ENCODE results near the gene SYNE1. TPM values are rescaled to one million over a fixed set of nuclear protein-coding genes. Genes with fewer than 3 reads are reported as not detected.

The SYNE1 gene
- polyA plus RNA-seq, 2 of the 4 experiments (the other 2 are of a cell fraction) = 10.5 to 28.5 TPM

DNA sequence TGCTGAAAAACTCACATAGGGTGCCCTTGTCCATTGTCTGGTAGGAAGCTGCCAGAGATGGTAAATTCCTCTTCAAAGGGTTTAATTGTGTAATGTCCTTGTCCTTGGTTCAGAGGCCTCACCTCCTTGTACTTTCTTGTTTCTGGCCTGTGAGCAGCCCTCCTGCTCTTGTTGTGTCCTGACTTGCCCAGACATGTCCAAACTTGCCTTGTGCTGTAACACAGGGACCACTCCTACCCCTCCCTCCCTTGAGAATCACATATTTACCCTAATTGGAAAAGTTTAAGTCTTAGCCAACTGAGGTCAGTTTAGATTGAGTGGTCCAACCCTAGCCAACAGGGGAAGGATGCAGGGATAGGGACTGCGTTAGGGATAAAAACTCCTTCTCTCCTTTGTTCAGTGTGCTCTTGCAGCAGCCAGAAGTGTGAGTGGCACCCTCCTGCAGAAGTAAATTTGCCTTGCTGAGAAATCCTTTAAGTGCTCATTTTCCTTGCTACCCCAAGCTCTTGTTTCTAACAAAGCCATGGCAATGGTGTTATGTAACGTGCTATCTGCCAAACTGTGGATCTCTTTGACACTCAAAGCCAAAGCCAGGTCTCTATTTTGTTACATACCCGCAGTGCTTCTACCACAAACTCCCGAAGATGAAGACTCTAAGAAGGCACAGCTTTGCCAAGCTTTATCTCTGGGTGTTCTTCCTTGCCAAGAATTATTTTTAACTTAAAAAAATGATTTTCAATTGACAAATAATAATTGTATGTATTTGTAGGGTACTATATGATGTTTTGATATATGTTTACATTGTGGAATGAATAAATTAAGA lies 415.1 kb downstream of the SYNE1 start (continued):
- TF ChIP-seq, protein P1, sequence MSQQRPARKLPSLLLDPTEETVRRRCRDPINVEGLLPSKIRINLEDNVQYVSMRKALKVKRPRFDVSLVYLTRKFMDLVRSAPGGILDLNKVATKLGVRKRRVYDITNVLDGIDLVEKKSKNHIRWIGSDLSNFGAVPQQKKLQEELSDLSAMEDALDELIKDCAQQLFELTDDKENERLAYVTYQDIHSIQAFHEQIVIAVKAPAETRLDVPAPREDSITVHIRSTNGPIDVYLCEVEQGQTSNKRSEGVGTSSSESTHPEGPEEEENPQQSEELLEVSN (IDR thresholded peaks at IDR 0.05; ENCODE audit: borderline replicate concordance, low read depth) = no peak

DNA sequence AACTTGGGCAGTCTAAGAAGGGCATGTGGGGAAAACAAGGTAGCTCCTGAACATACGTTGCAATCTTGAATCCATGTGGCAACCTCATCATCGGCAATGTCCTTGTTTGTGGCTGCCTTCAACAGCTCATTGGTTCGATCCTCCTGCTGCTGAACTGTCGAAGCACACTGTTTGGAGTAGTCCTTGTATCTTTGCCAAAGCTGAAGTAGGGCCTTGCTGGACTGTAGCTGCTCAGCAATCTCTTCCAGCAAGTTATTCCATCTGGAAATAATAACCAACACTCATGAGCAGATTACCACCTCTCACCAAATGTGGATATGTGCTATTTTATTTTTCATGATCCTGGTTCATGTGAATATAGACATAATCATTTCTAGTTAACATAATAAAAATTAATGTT lies 416.4 kb downstream of the SYNE1 start:
- ChIA-PET POLR2A (no interaction called here), CTCF (interaction anchor here (0.8 kb wide), 1 partner anchor 47 kb away, joined by 3 read pairs; no protein-coding TSS in a partner anchor)
- Histone ChIP-seq H3K4me1 (no peaks in the 10 kb centered on the region), H3K9me3 (peaks cover 16% of the 10 kb centered on the region; the same call in 2 of the 3 replicates), H3K4me3 (no peak overlapping the region), H3K27ac (no peak overlapping the region), H3K4me2 (no peak overlapping the region)
- DNase-seq (ENCODE audit: low read depth in 1 of 2, low spot score in 1 of 2) (no peak), FAIRE-seq (no peak), ATAC-seq (no peak)
- WGBS (ENCODE audit: missing lambda C conversion rate) = 94% methylated on average over 4 of the region's 4 CpGs
- TF ChIP-seq RNF2 (IDR thresholded peaks at IDR 0.05; ENCODE audit: borderline replicate concordance, low read depth) (no peak), NPAS2 (CRISPR knock-in tag; IDR thresholded peaks at IDR 0.05; ENCODE audit: borderline replicate concordance) (no peak), FOSB (CRISPR knock-in tag; IDR thresholded peaks at IDR 0.05) (no peak), HEYL (CRISPR knock-in tag; IDR thresholded peaks at IDR 0.05) (no peak), CHD4 (IDR thresholded peaks at IDR 0.05; ENCODE audit: borderline replicate concordance) (no peak), ZNF302 (CRISPR knock-in tag; IDR thresholded peaks at IDR 0.05) (no peak), EHMT2 (IDR thresholded peaks at IDR 0.05; ENCODE audit: low read depth) (no peak), JUNB (IDR thresholded peaks at IDR 0.05) (no peak)
- TF ChIP-seq, protein P2, sequence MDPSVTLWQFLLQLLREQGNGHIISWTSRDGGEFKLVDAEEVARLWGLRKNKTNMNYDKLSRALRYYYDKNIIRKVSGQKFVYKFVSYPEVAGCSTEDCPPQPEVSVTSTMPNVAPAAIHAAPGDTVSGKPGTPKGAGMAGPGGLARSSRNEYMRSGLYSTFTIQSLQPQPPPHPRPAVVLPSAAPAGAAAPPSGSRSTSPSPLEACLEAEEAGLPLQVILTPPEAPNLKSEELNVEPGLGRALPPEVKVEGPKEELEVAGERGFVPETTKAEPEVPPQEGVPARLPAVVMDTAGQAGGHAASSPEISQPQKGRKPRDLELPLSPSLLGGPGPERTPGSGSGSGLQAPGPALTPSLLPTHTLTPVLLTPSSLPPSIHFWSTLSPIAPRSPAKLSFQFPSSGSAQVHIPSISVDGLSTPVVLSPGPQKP (IDR thresholded peaks at IDR 0.05; ENCODE audit: low read depth, low read length) = no peak
- TF ChIP-seq, protein P3, sequence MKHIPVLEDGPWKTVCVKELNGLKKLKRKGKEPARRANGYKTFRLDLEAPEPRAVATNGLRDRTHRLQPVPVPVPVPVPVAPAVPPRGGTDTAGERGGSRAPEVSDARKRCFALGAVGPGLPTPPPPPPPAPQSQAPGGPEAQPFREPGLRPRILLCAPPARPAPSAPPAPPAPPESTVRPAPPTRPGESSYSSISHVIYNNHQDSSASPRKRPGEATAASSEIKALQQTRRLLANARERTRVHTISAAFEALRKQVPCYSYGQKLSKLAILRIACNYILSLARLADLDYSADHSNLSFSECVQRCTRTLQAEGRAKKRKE (CRISPR knock-in tag; IDR thresholded peaks at IDR 0.05; ENCODE audit: low read depth) = no peak
- TF ChIP-seq, protein P4, sequence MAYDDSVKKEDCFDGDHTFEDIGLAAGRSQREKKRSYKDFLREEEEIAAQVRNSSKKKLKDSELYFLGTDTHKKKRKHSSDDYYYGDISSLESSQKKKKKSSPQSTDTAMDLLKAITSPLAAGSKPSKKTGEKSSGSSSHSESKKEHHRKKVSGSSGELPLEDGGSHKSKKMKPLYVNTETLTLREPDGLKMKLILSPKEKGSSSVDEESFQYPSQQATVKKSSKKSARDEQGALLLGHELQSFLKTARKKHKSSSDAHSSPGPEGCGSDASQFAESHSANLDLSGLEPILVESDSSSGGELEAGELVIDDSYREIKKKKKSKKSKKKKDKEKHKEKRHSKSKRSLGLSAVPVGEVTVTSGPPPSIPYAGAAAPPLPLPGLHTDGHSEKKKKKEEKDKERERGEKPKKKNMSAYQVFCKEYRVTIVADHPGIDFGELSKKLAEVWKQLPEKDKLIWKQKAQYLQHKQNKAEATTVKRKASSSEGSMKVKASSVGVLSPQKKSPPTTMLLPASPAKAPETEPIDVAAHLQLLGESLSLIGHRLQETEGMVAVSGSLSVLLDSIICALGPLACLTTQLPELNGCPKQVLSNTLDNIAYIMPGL (CRISPR knock-in tag; IDR thresholded peaks at IDR 0.05; ENCODE audit: borderline replicate concordance) = no peak
- TF ChIP-seq, protein P1 (IDR thresholded peaks at IDR 0.05; ENCODE audit: borderline replicate concordance, low read depth) = no peak
- TF ChIP-seq, protein P5, sequence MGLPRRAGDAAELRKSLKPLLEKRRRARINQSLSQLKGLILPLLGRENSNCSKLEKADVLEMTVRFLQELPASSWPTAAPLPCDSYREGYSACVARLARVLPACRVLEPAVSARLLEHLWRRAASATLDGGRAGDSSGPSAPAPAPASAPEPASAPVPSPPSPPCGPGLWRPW (IDR thresholded peaks at IDR 0.05) = no peak

DNA sequence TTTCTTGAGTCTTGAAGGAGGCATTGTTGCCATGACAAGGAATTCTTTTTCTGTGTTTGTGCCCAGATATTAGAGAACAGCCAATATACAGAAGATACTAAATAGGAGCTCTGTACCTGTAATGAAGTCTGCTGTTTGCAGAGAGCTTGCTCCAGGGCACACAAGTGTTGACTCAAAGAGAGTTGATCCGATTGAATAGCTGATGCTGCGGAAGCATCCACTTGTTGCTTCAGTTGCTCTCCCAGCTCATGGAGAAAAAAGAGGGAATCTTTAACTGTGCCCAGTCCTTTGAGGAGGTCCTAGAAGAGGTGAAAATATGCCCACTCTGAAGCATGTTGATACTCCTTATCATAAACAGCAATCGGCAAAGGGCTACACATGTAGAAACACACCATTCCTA lies 418.3 kb downstream of the SYNE1 start:
- no peak overlapping the region for H3K4me2 ChIP-seq
- H3K27ac ChIP-seq = no peak overlapping the region
- no peak for ATAC-seq
- 84% methylated on average over 3 of the region's 3 CpGs for WGBS (ENCODE audit: missing lambda C conversion rate)
- no peak for DNase-seq (ENCODE audit: low read depth in 1 of 2, low spot score in 1 of 2)
- TF ChIP-seq NR3C1 (IDR thresholded peaks at IDR 0.05) (no peak), FOSB (CRISPR knock-in tag; IDR thresholded peaks at IDR 0.05) (no peak), RAD21 (conservative IDR thresholded peaks at IDR 0.05 in 1 of 2, IDR thresholded peaks at IDR 0.05 in 1 of 2) (no peak), MAFK (IDR thresholded peaks at IDR 0.05; ENCODE audit: partially characterized antibody) (no peak), ZNF302 (CRISPR knock-in tag; IDR thresholded peaks at IDR 0.05) (no peak), MAZ (IDR thresholded peaks at IDR 0.05; ENCODE audit: borderline replicate concordance, low read depth, low read length) (no peak), CBX2 (IDR thresholded peaks at IDR 0.05; ENCODE audit: borderline replicate concordance, low read depth) (no peak), HOXB5 (CRISPR knock-in tag; IDR thresholded peaks at IDR 0.05) (no peak), FOSL2 (IDR thresholded peaks at IDR 0.05) (no peak), FOSL2 (CRISPR knock-in tag; IDR thresholded peaks at IDR 0.05) (no peak), NPAS2 (CRISPR knock-in tag; IDR thresholded peaks at IDR 0.05; ENCODE audit: borderline replicate concordance) (no peak), CHD2 (IDR thresholded peaks at IDR 0.05; ENCODE audit: low read length, partially characterized antibody) (no peak), CEBPB (IDR thresholded peaks at IDR 0.05) (no peak)
- TF ChIP-seq, protein P6, sequence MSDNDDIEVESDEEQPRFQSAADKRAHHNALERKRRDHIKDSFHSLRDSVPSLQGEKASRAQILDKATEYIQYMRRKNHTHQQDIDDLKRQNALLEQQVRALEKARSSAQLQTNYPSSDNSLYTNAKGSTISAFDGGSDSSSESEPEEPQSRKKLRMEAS (IDR thresholded peaks at IDR 0.05) = no peak
- TF ChIP-seq, protein P5 (IDR thresholded peaks at IDR 0.05) = no peak
- no peak overlapping the region for H3K4me3 ChIP-seq
- no peaks in the 10 kb centered on the region for H3K4me1 ChIP-seq
- peaks cover 16% of the 10 kb centered on the region; the same call in 2 of the 3 replicates for H3K9me3 ChIP-seq
- CTCF ChIA-PET = no interaction called here
- no peak for FAIRE-seq
- POLR2A ChIA-PET = no interaction called here

All from A549 (cell line).